GM06990 (cell line): ENCODE data around the gene EVI5L.

ENCODE experiments used
- DNase-seq: peaks from one replicate; pipeline ENCODE4 v3.0.0-alpha.2; 2011; ENCODE audit not compliant: insufficient read length; ENCODE audit errors: extremely low read depth
- H3K27me3 ChIP-seq: replicated peaks from 2 replicates; pipeline ENCODE4 v1.6.0; 2011; ENCODE audit warnings: low read length; ENCODE audit not compliant: control insufficient read depth, insufficient read depth
- H3K36me3 ChIP-seq: 2 replicates; pipeline ENCODE4 v1.5.1; 2011; ENCODE audit warnings: low read length; ENCODE audit not compliant: control insufficient read depth, insufficient read depth
- H3K4me3 ChIP-seq: replicated peaks from 2 replicates; pipeline ENCODE4 v1.5.1; 2011; ENCODE audit warnings: low read depth, mild to moderate bottlenecking, control low read depth, low read length
- TF ChIP-seq, protein P1 (sequence below): IDR thresholded peaks from 2 replicates; pipeline ENCODE4 v1.5.1; 2011; ENCODE audit warnings: low read length, control low read depth, mild to moderate bottlenecking, inconsistent platforms; ENCODE audit not compliant: insufficient read depth, poor library complexity, severe bottlenecking

Gene EVI5L

DNA sequence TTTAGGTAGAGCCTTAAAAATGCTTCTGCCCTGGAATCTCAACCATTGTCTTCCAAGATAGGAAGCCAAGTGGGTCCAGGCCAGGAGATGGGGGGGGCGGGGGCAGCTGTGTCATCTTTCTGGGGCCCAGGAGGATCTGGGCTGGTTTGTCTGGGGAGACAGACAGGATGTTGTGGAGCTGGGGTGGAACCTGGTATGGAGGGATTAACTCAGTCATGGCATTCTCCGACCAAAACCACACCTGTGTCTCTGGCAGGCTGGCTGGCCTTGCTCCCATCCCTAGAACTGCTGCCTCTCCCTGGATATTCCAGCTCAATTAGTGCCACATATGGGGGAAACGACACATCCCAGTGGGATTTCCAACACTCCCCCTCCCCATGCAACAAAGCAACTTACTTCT is 70.9 kb downstream of the EVI5L start:
- DNase-seq: no peak
- TF ChIP-seq, protein P1, sequence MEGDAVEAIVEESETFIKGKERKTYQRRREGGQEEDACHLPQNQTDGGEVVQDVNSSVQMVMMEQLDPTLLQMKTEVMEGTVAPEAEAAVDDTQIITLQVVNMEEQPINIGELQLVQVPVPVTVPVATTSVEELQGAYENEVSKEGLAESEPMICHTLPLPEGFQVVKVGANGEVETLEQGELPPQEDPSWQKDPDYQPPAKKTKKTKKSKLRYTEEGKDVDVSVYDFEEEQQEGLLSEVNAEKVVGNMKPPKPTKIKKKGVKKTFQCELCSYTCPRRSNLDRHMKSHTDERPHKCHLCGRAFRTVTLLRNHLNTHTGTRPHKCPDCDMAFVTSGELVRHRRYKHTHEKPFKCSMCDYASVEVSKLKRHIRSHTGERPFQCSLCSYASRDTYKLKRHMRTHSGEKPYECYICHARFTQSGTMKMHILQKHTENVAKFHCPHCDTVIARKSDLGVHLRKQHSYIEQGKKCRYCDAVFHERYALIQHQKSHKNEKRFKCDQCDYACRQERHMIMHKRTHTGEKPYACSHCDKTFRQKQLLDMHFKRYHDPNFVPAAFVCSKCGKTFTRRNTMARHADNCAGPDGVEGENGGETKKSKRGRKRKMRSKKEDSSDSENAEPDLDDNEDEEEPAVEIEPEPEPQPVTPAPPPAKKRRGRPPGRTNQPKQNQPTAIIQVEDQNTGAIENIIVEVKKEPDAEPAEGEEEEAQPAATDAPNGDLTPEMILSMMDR: no peak
- no peaks in the 10 kb centered on the region for H3K27me3 ChIP-seq

GRCh38 chr19:7901337-7901736 is 71.3 kb downstream of the EVI5L start:
- Histone ChIP-seq H3K4me3 (no peak overlapping the region), H3K36me3 (peaks cover 2% of the 10 kb centered on the region; the same call in 1 of the 2 replicates), H3K27me3 (no peaks in the 10 kb centered on the region)
- DNase-seq: no peak
- TF ChIP-seq, protein P1: no peak

More for the DNA sequence above, 70.9 kb downstream of the EVI5L start:
- H3K4me3 ChIP-seq: no peak overlapping the region
- no peaks in the 10 kb centered on the region for H3K36me3 ChIP-seq

GRCh38 chr19:7902796-7903243 is 72.8 kb downstream of the EVI5L start:
- no peak for DNase-seq
- Histone ChIP-seq H3K27me3 (no peaks in the 10 kb centered on the region), H3K36me3 (peaks cover 2% of the 10 kb centered on the region; the same call in 1 of the 2 replicates), H3K4me3 (peak overlapping the region; percentile 68)
- TF ChIP-seq, protein P1: no peak

- Histone ChIP-seq H3K4me3 (peak within 1 kb of the TSS; percentile 88), H3K36me3 (peaks cover 2% of the 10 kb centered on the region; the same call in 1 of the 2 replicates), H3K27me3 (no peaks in the 10 kb centered on the region)
- DNase-seq: peak; percentile 100
- TF ChIP-seq, protein P1: peak; percentile 86
These were observed 73.4 kb downstream of the EVI5L start, which contains the start of gene MAP2K7 for GRCh38 chr19:7903244-7904073. Gene MAP2K7 (plus strand): TSS chr19:7903877. CDS start chr19:7903945, 68 bp downstream.

- H3K36me3 ChIP-seq: peaks cover 3% of the 10 kb centered on the region
- TF ChIP-seq, protein P1: no peak
- peak overlapping the region; percentile 88 for H3K4me3 ChIP-seq
- DNase-seq: peak; percentile 69
- H3K27me3 ChIP-seq: no peaks in the 10 kb centered on the region
These were observed 74.3 kb downstream of the EVI5L start for GRCh38 chr19:7904074-7905020.
